ENCODE measurements around the gene PPP1R1C. TPM values are rescaled to one million over a fixed set of nuclear protein-coding genes. Genes with fewer than 3 reads are reported as not detected.

The PPP1R1C gene
- total RNA-seq, 4 donors from 2014 or later = 0.87 to 8.8 (median 4.1) TPM

DNA sequence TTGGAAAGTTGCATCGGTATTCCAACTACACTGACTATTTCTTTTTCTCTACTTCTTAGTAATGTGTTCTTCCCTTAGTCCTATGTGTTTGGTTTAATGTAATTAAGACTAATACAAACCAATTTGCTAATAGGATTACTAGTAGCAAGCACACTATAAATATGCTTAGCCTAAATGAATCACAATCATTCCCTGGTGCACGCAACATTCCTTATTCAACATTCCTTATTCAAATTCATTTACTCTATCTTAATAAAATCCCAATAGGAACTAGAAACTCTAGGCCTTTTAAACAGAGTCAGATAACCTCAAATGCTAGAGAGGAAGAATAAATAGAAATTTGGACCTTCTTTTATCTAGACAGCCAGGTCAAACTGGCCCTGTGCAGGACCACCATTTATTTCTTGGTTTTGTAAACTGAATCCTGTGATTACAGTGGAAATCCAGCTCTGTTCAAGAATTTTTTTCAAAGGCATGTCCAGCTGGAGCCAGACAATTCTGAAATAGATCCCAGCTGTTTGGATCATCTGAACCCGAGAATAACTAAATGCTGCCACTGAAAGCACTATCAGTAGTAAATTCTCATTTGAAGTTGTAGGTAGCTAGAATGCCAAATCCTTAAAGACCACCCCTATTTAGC lies 103.1 kb downstream of the PPP1R1C start:
- Histone ChIP-seq H3K27ac (no peak overlapping the region), H3K36me3 (peaks cover 0 to 5% (median 0%) of the 10 kb centered on the region in 3 donors), H3K27me3 (no peaks in the 10 kb centered on the region), H3K4me3 (no peak overlapping the region), H3K9me3 (peaks cover 0 to 7% (median 0%) of the 10 kb centered on the region in 4 donors), H3K4me1 (no peaks in the 10 kb centered on the region)
- DNase-seq (ENCODE audit: low spot score in 2 of 2) = no peak
- TF ChIP-seq EP300 (IDR thresholded peaks at IDR 0.05) = no peak
- TF ChIP-seq CTCF (IDR thresholded peaks at IDR 0.05) = no peak
- TF ChIP-seq POLR2A (IDR thresholded peaks at IDR 0.05) = no peak
- 65 to 70% methylated on average over 3 of the region's 3 CpGs for WGBS, 2 donors

DNA sequence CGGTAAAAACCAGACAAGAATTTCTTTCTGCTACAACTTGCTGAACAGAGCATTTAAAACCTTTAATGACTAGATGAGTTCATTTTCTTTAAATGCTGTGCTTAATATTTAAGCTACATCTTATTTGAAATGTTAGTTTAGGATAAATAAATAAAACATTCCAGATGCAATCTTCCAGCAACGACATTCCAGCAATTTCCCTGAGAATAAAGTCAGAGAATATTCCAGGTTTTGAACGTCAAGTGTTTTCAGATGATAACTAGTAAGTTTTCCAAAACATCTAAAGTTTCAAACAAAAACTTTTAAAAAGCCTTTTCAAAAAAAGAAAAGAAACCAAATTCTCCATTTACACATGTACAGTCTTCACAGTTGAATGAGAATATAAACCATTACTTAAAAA lies 104.8 kb downstream of the PPP1R1C start:
- Histone ChIP-seq H3K27ac (no peak overlapping the region), H3K9me3 (peaks cover 0 to 4% (median 0%) of the 10 kb centered on the region in 4 donors), H3K4me1 (no peaks in the 10 kb centered on the region), H3K27me3 (no peaks in the 10 kb centered on the region), H3K36me3 (peaks cover 0 to 5% (median 0%) of the 10 kb centered on the region in 3 donors), H3K4me3 (no peak overlapping the region)
- no peak for DNase-seq (ENCODE audit: low spot score in 2 of 2)
- TF ChIP-seq CTCF (IDR thresholded peaks at IDR 0.05) = no peak
- TF ChIP-seq POLR2A (IDR thresholded peaks at IDR 0.05) = no peak
- TF ChIP-seq EP300 (IDR thresholded peaks at IDR 0.05) = no peak
- WGBS, 2 donors = 57 to 58% methylated on average over 3 of the region's 3 CpGs

DNA sequence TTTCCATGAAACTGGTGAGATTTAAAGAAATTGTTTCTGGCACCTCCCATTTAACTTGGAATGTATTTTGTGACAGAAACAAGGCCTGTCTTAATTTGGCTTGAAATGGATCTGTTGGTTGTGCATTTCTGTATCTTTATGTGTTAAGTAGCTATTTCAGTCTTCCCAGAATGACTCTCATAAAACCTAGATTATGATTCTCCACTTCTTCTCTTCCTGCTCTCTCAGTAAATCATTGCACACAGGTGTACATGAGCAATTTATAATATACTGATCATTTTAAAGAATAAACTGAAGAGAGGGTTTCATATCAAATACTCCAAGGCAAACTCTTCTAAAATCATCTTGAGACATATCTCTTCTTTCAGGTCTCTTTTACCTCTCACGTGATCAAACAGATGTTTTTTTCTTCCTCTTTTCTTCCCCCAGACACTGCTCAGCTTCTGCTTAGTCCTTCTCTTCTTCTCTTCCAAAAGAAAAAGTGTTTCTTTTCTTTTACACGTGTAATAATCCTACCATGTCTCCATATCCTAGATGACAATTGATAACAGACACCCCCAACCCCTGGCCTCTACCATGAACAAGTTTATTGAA lies 112.0 kb downstream of the PPP1R1C start:
- 51 to 56% methylated on average over 2 of the region's 2 CpGs for WGBS, 2 donors
- peaks cover 0 to 5% (median 0%) of the 10 kb centered on the region in 3 donors for H3K36me3 ChIP-seq
- no peak overlapping the region for H3K4me3 ChIP-seq
- no peak for TF ChIP-seq CTCF (IDR thresholded peaks at IDR 0.05)
- TF ChIP-seq POLR2A (IDR thresholded peaks at IDR 0.05) = no peak
- no peak for TF ChIP-seq EP300 (IDR thresholded peaks at IDR 0.05)
- no peaks in the 10 kb centered on the region for H3K27me3 ChIP-seq
- H3K27ac ChIP-seq = no peak overlapping the region
- no peaks in the 10 kb centered on the region for H3K4me1 ChIP-seq
- H3K9me3 ChIP-seq = peaks cover 0 to 4% (median 0%) of the 10 kb centered on the region in 4 donors
- DNase-seq (ENCODE audit: low spot score in 2 of 2) = no peak

- H3K4me3 ChIP-seq = no peak overlapping the region
Measured at GRCh38 chr2:182098648-182099047, 113.0 kb downstream of the PPP1R1C start.

More at GRCh38 chr2:182098648-182099047, 113.0 kb downstream of the PPP1R1C start:
- DNase-seq (ENCODE audit: low spot score in 2 of 2) = no peak
- TF ChIP-seq POLR2A (IDR thresholded peaks at IDR 0.05) (no peak), CTCF (IDR thresholded peaks at IDR 0.05) (no peak), EP300 (IDR thresholded peaks at IDR 0.05) (no peak)
- Histone ChIP-seq H3K9me3 (no peaks in the 10 kb centered on the region), H3K27ac (no peak overlapping the region), H3K36me3 (no peaks in the 10 kb centered on the region), H3K27me3 (no peaks in the 10 kb centered on the region), H3K4me1 (peaks cover 0 to 5% (median 0%) of the 10 kb centered on the region in 4 donors)
- WGBS, 2 donors = 91 to 92% methylated on average over 1 of the region's 1 CpG
